HK-2 (cell line): ENCODE data around the gene FAIM2.

Source experiments
- DNase-seq: peaks from one replicate; pipeline ENCODE4 v3.0.0-alpha.2; 2018; ENCODE audit not compliant: unreplicated experiment

Gene FAIM2

DNA sequence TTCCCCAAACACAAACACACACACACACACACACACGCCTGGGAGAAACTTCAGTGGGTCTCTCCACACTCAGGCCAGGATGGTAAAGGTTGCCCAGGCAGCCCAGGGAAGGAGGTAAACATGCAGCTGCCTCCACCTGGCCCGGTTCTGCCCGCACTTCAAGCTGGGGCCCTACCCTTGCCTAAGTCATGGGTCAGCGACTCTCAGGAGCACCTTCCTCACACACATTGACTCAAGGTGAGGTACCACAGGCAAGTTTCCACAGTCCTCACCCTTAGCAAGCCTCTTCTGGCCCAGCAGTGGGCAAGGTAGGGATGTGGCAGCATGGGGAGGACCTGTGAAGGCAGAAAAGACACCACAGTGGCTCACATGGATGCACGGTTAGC is 14.1 kb upstream of the FAIM2 start:
- DNase-seq: no peak

DNA sequence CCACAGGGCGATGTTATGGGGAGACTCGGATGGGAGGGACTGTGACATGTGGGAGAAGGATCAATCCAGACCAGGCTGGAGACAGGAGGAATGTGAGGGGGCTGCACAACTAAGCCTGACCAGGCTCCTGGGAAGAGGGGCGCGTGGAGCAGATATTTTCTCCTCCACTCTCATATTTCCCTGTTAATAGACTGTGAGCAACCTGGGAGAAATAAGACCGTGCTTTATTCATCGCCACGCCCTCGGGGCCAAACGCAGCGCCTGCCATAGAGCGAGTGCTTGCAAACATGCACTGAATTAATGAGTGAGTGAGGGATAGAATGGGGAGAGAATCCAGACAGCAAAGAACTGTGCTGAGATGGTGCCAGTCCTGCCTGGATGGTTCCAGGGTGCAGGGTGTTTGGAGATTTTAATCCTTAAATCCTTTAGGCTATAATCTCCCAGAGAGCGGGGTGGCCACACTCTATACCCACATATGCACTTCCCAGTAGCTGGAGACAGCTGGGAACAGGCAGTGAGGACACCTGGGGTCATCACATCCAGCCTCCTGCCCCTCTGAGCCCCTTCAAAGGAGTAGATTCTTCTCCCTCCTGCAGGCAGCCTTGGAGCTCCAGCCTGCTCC is 13.6 kb upstream of the FAIM2 start:
- no peak for DNase-seq

DNA sequence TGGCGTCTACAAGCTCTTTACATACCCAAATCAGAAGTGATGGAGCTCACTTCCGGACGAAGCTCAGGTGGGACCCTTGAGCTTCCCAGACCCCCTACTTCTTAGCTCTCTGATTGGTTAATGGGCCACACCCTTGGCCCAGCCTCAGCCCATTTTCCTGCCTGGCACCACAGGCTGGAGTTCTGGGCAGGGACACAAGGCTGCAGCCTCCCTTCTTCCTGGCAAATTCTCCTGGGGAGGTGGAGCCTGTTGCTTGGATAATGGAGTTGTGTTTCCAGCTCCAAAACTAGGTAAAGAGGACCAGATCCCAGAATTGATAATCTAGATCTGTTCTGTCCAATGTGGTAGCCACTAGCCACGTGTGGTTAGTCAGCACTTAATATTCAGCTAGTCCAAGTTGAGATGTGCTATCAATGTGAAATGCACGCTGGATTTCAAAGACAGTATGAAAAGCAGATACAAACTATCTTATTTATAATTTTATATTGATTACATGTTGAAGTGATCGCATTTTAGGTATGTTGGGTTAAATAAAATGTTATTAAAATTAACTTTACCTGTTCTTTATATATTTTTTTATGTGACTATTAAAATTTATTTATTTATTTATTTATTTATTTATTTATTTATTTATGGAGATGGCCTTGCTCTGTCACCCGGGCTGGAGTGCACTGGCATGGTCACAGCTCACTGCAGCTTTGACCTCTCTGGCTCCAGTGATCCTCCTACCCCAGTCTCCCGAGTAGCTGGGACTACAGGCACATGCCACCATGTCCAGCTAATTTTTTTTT is 12.6 kb upstream of the FAIM2 start:
- no peak for DNase-seq

DNA sequence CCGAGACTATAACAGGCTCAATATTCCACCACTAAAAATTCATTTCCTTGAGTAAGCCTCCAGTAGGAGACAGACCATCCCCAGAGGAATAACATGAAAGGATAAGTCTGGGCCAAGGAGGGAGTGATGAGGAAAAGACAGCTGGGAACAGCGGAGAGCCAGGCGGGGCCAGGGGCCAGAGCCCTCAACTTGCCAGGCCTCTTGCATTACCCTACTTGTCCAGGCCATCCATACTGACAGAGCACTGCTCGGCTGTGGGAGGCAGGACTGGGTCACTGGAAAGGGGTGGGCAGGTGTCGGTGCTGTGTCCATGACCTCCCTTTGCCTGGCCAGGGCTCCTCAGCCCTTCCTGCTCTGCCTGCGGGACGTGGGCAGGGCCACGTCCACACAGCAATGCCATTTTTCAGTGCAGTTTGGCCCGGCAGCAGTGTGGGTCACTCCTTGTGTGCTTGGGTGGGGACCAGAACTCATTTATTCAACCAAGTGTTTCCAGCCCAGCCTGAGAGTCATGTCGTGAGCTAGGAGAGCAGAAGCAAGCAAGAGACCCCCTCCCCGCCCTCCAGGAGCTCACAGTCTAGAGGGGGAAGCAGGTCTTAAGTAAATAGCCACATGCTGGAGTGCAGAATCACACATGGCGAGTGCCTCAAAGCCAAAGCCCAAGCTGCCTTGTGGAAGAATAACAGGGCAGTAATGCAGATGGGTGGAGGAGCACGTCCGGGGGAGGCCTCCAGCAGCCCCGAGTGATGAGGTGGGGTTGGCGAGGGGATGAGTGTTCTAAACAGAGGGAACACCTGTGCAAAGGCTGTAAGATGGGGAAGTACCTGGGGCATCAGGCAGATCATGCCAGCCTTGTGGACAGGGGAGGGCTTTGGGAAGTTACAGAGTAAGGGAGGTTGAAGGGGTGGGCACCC is 8.9 kb upstream of the FAIM2 start:
- DNase-seq: no peak

DNA sequence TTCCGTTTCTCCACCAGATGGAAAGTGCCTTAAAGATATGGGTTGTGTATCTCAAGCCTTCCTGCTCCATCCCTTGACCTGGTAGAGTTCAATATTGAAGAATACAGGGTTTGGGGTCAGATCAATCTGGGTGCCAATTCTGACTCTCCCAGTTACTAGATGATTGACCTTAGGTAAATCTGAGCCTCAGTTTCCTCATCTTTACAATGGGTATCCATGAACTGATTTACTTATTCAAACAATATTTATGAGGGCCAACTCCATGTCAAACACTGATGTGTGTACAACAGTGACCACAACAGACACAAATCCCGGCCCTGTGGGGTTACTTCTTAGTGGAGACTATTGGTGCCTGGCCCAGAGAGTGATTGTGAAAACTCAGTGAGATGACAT is 7.5 kb upstream of the FAIM2 start:
- DNase-seq: no peak

DNA sequence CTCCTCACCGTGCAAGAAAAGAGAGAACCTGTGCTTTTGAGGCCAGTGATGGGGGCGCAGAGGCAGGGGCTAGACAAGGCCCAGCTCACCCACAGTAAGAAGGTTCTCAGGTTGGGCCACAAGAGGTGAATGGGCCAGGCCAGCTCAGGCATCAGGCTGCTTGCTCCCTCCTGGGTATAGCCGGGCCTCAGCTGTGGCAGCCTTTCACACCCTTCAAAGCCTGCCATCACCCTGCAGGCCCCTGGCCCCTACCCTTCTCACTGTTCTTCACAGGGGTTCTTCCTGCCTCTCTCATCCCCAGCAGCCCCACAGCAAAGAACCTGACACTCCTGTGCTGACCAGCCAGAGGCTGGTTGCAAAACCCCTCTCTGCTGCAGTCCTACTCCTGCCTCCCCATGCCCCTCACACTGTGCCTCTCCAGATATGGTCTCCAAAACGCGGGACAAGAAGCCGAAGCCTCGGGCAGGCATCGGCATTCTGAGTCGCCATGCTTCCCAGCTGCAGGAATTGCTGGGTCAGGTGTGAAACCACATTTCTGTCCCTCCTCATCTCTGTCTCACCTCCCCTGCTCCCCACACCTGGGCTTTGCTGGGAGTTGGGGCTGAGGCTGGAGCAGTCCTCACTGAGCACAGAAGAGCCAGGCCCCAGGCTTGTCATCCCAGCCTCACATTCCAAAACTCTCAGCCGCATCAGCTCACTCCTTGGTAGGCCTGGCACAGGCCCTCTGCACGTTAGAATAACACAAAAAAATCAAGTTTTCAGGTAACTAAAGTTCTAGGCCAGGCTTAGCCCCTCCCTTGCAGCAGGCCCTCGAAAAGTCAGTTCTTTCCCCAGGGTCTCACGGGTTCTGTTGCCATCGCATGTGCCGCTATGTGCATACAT is 6.9 kb upstream of the FAIM2 start:
- no peak for DNase-seq

DNA sequence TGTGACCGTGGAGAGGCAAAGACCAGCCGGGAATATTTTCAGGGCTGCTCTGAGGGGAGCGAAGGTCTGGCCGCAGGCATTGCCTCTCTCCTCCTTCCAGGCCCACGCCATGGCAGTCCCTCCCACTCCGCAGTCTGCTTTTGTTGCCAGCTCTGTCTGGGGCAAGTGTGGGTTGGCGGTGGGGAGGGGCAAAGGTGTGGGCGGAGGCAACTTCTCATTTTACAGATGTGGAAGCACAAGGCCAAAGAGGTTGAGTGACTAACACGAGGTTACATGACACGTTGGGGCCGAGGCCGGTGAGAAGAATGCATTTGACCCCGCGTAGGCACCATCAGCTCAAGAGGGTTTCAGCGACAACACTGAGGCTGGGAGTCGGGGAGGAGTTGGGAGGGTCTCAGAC is 6.1 kb upstream of the FAIM2 start:
- peak; percentile 75 for DNase-seq

DNA sequence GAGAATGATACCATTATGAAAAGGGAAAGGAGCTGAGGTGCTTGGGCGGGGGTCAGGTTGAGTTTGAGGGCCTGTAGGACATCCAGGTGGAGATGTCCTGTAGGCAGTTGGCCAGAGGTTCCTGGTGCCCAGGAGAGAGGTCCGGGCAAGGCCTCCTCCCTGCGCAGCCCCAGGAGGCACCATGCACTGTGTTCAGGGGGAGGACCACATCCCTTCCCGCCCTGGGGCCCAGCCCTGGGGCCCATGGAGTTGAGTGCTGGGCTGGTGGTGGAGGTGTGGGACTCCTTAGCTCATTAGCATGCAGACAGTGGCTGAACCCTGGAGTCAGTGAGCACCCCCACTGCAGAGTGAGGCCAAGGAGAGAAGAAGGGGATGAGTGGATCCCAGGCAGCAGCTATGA is 5.7 kb upstream of the FAIM2 start:
- DNase-seq: no peak

DNA sequence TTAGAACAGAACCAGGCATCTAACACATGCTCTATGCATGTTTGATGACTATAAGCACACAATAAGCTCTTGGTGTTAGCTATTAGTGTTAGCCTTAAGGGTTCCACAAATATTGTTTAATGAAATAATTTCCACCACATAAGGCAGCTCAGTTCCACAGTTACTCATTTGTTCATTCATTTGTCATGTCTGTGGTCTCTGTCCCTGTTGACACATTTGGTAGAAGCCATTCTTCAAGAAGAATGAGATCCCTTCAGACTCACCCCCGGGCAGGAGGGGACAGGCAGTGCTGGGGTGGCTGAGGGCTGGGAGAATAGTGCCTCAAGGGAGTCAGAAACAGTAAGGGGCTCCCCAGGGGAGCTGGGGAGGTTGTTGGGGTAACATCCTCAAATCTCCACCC is 3.7 kb upstream of the FAIM2 start:
- DNase-seq: no peak

DNA sequence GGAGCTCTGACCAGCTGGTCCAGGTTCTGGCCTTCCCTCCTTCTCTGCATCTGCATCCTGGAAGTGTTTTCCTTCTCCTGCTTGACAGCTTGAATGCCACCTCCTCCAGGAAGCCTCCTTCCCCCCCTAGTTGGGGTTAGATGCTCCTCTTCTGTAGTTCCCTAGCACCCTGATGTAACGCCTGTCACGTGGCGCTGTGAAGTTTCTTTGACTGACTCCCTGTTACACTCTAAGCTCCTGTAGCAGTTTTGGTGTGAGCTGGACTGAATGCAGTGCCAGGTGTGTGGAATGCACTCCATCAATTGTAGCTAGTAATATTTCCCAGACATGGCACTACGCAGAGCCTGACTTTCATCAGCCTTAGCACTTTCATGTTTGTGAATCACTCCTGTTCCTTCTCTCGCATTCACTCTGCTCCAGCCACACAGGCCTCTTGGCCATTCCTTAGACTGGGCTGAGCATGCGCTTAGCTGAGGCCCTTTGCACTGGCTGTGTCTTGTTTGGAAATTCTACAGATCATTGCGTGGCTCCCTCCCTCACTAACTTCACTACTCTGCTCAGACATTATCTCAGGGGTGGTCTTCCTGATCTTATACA is 2.1 kb upstream of the FAIM2 start:
- no peak for DNase-seq

DNA sequence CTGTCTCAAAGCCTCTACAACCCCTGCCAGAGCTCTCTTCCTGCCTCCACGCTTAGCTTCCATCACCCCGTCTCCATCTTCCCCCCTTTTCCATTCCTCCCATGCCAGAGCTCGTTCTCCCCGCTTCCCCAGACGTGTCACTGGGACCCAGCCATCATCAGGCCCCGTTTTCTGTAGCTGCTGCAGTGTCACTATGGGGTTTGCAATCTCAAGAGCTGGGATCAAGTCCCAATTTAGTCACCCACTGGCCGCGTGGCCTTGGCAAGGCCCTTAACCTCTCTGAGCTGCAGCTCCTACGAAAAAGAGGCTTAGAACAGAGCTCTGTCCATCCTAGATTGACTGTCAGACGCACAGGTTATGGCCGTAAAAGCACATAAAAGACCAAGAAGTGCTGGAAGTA is 901 bp upstream of the FAIM2 start:
- no peak for DNase-seq

DNA sequence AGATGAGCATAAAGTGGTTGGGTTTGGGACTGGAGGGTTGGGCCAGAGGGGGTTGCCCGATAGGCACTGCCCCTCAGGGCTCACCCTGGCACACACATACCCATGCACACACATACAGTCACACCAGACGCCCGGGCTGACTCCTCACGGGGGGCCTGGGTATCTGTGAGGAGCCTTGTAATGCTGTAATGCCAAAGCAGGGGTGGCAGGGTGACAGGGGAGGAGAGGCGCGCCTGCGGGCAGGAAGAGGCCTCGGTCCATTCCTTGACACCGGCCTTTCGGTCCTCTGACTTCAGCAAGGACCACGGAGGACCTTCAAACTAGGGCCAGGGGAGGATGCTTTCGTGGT is 375 bp downstream of the FAIM2 start:
- DNase-seq: no peak

DNA sequence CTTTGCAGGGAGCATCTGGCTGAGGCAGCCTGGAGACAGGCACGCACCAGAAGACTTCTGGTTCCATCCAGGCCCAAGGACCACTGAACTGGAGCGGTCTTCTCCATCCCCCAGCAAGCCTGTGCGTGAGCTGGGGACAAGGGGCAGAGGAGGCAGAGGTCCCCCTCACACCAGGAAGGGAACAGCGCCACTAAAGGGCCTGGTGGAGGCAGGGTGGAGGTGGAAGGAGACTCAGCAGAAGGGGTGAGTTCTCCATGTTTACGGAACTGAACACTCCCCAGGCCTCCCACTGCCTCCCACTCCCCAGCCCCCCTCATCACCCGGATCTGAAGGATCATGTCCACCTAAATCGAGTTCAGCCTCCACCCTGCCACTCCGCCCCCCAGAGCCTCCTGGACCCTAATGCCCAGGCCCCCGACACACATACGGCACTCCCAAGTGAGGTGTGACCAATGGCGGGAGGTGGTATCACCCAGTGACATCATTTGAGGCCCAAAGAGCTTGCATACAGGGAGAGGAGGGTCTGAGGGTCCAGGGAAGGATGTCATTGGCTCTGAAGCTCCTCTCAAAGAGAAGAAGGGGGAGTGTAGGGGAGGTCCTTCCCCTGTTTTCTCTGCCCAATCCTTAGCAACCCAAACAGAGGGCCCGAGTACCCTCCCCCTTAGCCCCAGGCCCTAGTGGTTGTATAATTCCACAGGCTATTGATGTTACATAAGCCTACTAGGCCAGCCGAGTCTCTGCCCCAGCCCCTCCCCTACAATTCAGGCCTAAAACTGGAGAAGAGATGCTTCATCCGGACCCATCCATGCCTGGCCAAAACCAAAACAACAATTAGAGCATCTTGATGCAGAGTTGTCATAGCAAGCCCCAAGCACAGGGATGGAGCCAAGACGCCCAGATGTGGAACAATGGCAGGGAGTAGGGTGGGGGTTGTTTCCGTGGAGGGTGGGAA is 1.0 kb downstream of the FAIM2 start:
- DNase-seq: no peak

DNA sequence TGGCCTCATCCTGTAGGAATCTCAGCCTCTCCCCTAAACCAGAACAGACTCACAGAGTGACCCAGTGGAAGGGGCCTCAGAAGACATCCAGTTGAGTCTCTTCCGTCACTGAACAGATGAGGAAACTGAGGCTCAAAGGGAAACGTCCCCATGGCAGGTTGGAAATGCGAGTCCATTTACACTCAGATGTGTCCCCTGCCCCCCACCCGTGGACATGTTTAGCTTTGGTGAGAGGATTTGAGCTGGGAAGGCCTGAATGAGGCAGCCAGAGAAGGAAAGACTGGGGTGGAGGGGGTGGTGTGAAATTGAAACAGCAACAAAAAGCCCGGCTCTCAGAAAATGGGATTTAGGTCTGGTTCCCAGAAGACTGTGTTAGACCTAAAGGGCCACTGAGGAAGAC is 1.7 kb downstream of the FAIM2 start:
- DNase-seq: no peak

DNA sequence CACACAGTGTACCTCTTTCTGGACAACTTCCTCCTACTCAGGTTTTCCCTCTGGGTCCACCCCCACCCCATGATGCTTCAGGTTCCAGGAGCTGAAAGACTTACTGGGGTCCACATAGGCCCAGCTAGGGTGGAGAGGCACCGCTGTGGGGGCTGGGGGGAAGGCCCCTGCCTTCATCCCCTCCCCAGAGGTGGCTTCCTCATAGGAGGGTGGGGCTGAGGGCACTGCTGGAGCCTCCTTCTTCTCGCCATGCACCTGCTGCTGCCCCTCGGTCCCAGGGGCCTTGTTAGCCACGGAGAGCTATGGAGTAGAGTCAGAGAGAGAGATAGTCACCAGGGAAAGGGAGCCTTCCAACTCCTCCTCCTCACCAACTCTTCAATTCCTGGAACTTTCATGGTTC is 2.7 kb downstream of the FAIM2 start:
- DNase-seq: no peak

DNA sequence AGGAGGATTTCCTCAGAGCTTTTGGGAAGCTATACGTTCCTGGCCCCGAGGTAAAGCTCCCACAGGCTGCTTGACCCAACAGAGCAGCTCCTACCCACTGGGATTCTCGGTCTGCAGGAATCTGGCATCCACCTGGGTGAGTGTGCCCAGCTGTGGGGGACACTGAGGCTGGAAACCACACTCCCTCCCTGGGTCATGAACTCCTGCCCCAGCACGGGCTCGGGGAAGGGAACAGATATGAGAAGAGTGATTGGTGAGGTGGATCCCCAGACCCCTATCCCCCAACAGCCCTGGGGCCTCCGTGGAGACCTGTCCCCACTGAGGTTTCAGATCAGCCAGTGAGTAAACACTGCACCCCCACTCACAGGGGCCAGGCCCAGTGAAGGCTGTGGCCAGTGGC is 3.3 kb downstream of the FAIM2 start:
- DNase-seq: no peak

DNA sequence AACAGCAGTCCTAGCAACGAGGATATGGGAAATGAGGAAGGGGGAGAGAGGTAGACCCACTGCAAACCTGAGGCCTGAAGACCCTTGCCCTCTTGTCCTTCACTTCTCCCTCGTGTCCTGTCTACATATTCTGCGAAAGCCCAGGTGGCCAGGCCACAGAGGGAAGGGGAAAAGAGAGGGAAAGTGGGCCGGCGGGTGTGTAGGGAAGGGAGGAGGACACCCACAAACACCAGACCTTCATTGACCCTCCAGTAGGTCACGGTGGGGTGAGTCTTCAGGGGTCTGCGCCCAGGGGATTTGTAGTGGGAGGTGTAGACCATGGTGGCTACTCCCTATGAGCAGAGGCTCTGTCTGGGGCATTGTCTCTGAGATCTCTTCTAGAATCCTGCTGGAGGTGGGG is 3.8 kb downstream of the FAIM2 start:
- DNase-seq: no peak

DNA sequence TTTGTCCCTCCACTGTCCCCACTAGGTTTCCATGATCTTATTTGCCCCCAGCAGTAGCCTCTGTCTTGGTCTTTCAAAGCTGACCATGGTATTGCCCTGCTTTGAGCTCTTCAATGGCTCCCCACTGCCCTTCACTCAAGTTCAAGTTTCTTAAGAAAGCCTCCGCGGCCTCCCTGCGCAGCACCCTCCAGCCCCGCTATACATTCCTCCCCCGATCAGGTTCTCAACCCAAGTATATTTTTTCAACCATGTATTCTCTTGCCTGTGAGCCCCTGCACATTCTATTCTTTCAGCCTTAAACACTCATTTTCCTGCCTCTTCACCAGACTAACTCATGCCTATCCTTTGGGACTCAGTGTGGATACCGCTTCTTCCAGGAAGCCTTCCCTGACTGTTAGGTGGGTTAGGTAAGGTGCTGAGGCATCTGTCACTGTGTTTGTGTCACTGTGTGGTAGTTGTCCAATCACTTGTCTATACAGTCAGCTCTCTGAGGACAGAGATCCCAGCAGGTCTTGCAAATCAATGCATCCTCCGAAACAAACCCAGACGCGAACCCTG is 4.3 kb downstream of the FAIM2 start:
- no peak for DNase-seq

DNA sequence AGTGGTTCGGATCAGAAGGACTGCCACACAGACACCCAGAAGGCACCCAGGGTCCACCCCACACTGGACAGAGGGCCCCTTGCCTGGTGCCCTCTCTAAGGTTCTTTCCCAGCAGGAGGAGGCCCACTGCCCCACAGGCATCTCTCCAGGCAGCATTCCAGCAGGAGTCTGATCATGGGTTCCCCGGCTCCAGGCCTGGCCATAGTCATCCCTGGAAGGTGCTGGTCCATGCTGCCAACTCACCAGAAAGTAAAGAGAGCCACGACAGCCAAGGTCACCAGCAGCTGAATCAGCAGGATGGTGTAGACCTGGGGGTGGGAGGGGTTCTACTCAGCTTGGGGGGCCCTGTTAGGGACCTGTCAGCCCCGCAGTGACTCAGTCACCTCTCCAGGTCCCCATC is 6.4 kb downstream of the FAIM2 start:
- DNase-seq: no peak

DNA sequence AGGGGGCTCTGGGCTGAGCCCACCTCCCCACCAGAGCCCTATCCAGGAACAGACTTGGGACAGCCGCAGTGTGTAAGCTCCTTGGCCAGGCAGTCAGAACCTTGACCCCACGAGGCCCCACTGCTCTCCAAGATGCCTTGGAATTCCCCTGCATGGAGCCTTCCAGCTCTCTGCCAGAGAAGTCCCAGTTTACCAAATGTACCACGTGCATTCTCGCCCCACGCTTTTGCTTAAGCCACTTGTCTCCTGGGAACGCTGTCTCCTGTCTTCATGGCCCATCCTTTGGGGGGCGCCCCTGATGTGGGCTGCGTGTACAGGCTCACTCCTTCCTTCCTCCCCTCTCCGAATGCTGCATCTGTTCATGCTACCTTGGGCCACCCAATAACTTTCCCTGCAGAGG is 7.9 kb downstream of the FAIM2 start:
- no peak for DNase-seq
